ENCODE measurements around the gene ADAMTS2. TPM values are rescaled to one million over a fixed set of nuclear protein-coding genes. Genes with fewer than 3 reads are reported as not detected.

ADAMTS2 gene
- total and polyA plus RNA-seq, 2 of the 8 experiments (the other 6 are each of a cell fraction or from before 2014, with no cell fraction given) = 6.6 to 7.3 TPM

- Histone ChIP-seq H3K56ac (replicated peaks; ENCODE audit: insufficient read length, low read depth, low read length) (no peak overlapping the region), H3K18ac (ENCODE audit: extremely low read depth, low read length) (no peak overlapping the region), H3K4me3 (ENCODE audit: extremely low read depth in 1 of 4, insufficient read depth in 2 of 4, low read depth in 3 of 4, low read length in 4 of 4) (no peak overlapping the region), H3K27me3 (replicated peaks in 1 of 4; ENCODE audit: control insufficient read depth in 3 of 4, extremely low read depth in 1 of 4, insufficient read depth in 3 of 4, low read length in 3 of 4) (no peaks in the 10 kb centered on the region), H2AFZ (ENCODE audit: low read length) (no peak overlapping the region), H3K9me3 (ENCODE audit: insufficient read depth in 2 of 2, low read depth in 1 of 2, low read length in 1 of 2) (no peaks in the 10 kb centered on the region), H2BK12ac (ENCODE audit: low read depth, low read length) (no peak overlapping the region), H2BK20ac (ENCODE audit: low read length) (no peak overlapping the region), H3K4ac (replicated peaks; ENCODE audit: insufficient read length, low read depth, low read length) (no peak overlapping the region), H2AK5ac (ENCODE audit: low read depth, low read length) (no peak overlapping the region), H3K9ac (replicated peaks in 1 of 4; ENCODE audit: extremely low read depth in 1 of 4, low read depth in 3 of 4, low read length in 3 of 4) (no peak overlapping the region), H2BK5ac (ENCODE audit: low read depth, low read length) (no peak overlapping the region), H3K79me2 (ENCODE audit: control insufficient read depth in 1 of 2, insufficient read depth in 2 of 2, low read length in 2 of 2) (no peaks in the 10 kb centered on the region), H4K20me1 (replicated peaks in 1 of 2; ENCODE audit: control insufficient read depth in 1 of 2, insufficient read depth in 2 of 2, low read length in 2 of 2) (no peaks in the 10 kb centered on the region), H2BK120ac (replicated peaks; ENCODE audit: low read depth, low read length) (no peak overlapping the region), H3K27ac (ENCODE audit: low read depth, low read length) (no peak overlapping the region), H4K8ac (ENCODE audit: extremely low read depth, insufficient read depth, low read length) (no peak overlapping the region), H4K5ac (ENCODE audit: insufficient read length, low read depth, low read length) (no peak overlapping the region), H3K4me2 (ENCODE audit: insufficient read depth in 1 of 2, low read depth in 2 of 2, low read length in 2 of 2) (no peak overlapping the region), H3K4me1 (replicated peaks in 1 of 4; ENCODE audit: control insufficient read depth in 3 of 4, insufficient read depth in 4 of 4, low read length in 3 of 4) (peaks cover 0 to 20% (median 11%) of the 10 kb centered on the region in 4 experiments; a peak in 6 of 7 replicates), H3K23me2 (ENCODE audit: low read depth, low read length) (no peaks in the 10 kb centered on the region), H3K79me1 (ENCODE audit: low read depth, low read length) (no peaks in the 10 kb centered on the region), H3K14ac (ENCODE audit: insufficient read length) (no peak overlapping the region), H2BK15ac (ENCODE audit: low read length) (no peak overlapping the region), H4K91ac (replicated peaks; ENCODE audit: insufficient read length, low read length) (no peak overlapping the region), H3K36me3 (ENCODE audit: control insufficient read depth in 2 of 4, insufficient read depth in 4 of 4, low read length in 3 of 4) (no peaks in the 10 kb centered on the region), H3K23ac (ENCODE audit: insufficient read length) (no peak overlapping the region)
- 80% methylated on average over 18 of the region's 23 CpGs; no CpG with 5 or more reads in 1 of the 2 experiments for whole genome bisulfite sequencing, 2 experiments (ENCODE audit: extremely low coverage in 1 of 2, insufficient coverage in 1 of 2, insufficient read length in 1 of 2, insufficient replicate concordance in 2 of 2, low coverage in 1 of 2, low lambda C conversion rate in 2 of 2, missing lambda C conversion rate in 1 of 2)
- peak in 1 of 2 experiments; percentile 36 for DNase-seq (ENCODE audit: low read depth in 1 of 2, low spot score in 2 of 2)
- ChIA-PET CTCF (ENCODE audit: partially characterized antibody) (interaction anchor here (1.0 to 8.3 kb wide), 8 partner anchors 10 to 589 kb away, joined by 3 to 94 read pairs (median 3); no protein-coding TSS in a partner anchor), POLR2A (ENCODE audit: partially characterized antibody) (no interaction called here)
- no peak for FAIRE-seq
- TF ChIP-seq BCL11A (IDR thresholded peaks at IDR 0.05; ENCODE audit: low read depth in 2 of 2, low read length in 2 of 2) (no peak), RXRA (IDR thresholded peaks at IDR 0.05; ENCODE audit: insufficient read depth, low read depth, low read length) (no peak), BRCA1 (IDR thresholded peaks at IDR 0.05; ENCODE audit: low read depth, low read length) (no peak), SIX5 (IDR thresholded peaks at IDR 0.05; ENCODE audit: low read depth, low read length) (no peak), POLR2AphosphoS5 (IDR thresholded peaks at IDR 0.05; ENCODE audit: low read depth, low read length) (no peak), JUND (IDR thresholded peaks at IDR 0.05; ENCODE audit: low read length) (no peak), RBBP5 (IDR thresholded peaks at IDR 0.05; ENCODE audit: borderline replicate concordance, low read depth, low read length) (no peak), FOSL1 (IDR thresholded peaks at IDR 0.05; ENCODE audit: insufficient read depth, low read depth, low read length) (no peak), SIN3A (conservative IDR thresholded peaks at IDR 0.05 in 1 of 2, IDR thresholded peaks at IDR 0.05 in 1 of 2; ENCODE audit: low read depth in 1 of 2, low read length in 2 of 2) (no peak), TAF1 (IDR thresholded peaks at IDR 0.05; ENCODE audit: low read depth, low read length) (no peak), RNF2 (IDR thresholded peaks at IDR 0.05; ENCODE audit: borderline replicate concordance, low read depth, low read length, missing control alignments, poor library complexity, severe bottlenecking) (no peak), HDAC6 (IDR thresholded peaks at IDR 0.05; ENCODE audit: low read depth, low read length) (no peak), TCF12 (IDR thresholded peaks at IDR 0.05; ENCODE audit: low read depth, low read length) (no peak)
These were observed 81.7 kb downstream of the ADAMTS2 start for GRCh38 chr5:179263391-179264052.
